GM10248 (cell line): ENCODE data around the gene CACNA1C.

Experiments used
- CTCF ChIA-PET: fragments of 300-600 bp; sonication (Branson Sonifier 250); formaldehyde crosslinking; extraction: SDS; loops from one replicate; lab custom pipeline; 2021; ENCODE audit warnings: antibody characterized with exemption; lab: Yijun Ruan, JAX
- POLR2A ChIA-PET: fragments of 350-650 bp; sonication (Branson Sonifier 250); formaldehyde crosslinking; extraction: SDS; loops from one replicate; lab custom pipeline; 2020; ENCODE audit warnings: antibody characterized with exemption; lab: Yijun Ruan, JAX
- DNase-seq: peaks from one replicate; pipeline ENCODE4 v3.0.0; 2012; ENCODE audit errors: extremely low spot score
- CTCF ChIP-seq: IDR thresholded peaks from 2 replicates; pipeline ENCODE4 v1.5.1; 2012; ENCODE audit warnings: mild to moderate bottlenecking, low read depth; ENCODE audit errors: extremely low read depth, missing control alignments, control extremely low read depth

Gene CACNA1C

GRCh38 chr12:2320841-2321240 lies 268.1 kb downstream of the CACNA1C start:
- no peak for DNase-seq
- TF ChIP-seq CTCF, result no peak
- CTCF ChIA-PET, result interaction anchor here (0.9 to 1.4 kb wide), 2 partner anchors 12 to 262 kb away, joined by 4 to 6 read pairs; no protein-coding TSS in a partner anchor
- POLR2A ChIA-PET, result no interaction called here

DNA sequence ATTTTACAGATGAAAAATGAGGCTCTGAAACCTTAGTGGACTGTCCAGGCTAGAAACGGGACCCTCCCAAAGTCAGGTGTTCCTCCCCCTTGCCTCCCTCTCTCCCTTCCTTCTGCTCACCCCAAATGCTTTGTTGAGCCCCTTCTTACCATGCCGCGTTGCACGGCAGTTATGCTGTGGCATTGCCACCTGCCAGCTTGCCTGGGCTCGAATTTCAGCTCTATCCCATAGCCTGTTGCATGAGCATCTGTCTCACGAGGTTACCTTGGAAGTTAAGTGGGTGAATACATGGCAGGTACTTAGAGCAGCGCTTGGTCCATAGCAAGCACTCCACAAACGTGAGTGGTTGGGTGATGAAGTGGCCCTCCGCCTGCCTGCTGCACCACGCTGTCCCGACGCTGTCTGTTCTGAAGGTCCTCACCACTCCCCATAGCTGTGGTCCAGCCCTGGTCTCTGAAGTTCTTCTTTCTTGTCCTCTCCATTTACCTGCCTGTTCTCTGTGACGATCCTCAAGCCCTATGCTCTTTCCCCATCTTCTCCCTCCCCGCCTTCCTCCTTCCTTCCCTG lies 269.9 kb downstream of the CACNA1C start:
- TF ChIP-seq CTCF, result no peak
- POLR2A ChIA-PET, result no interaction called here
- CTCF ChIA-PET, result interaction anchor here (1.0 to 1.5 kb wide), 2 partner anchors 8 to 22 kb away, joined by 3 to 4 read pairs; no protein-coding TSS in a partner anchor
- DNase-seq, result no peak

GRCh38 chr12:2323532-2324255 lies 270.9 kb downstream of the CACNA1C start:
- POLR2A ChIA-PET, result interaction anchor here (0.5 kb wide), 1 partner anchor 287 kb away, joined by 4 read pairs; no protein-coding TSS in a partner anchor

DNA sequence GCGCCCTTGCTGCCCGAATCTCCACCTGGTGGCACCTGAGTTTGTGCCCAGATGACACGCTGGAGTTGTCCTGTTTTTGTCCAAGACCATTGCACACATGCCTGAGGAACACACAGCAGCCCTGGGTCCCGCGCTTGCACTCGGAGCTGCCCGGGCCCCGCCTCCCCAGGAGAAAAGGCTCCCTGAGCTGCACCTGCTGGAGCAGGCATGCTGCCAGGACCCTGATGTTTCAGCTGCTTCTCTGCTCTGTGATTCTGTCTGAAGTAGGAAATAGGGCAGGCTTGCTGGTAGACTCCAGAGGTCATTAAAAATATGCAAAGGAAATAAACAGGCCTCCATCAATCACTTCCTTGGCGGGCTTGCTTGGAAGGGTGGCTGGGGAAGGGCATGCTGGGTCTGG lies 271.6 kb downstream of the CACNA1C start:
- no peak for TF ChIP-seq CTCF
- DNase-seq, result no peak
- CTCF ChIA-PET, result interaction anchor here (0.9 to 1.6 kb wide), 2 partner anchors 10 to 47 kb away, joined by 3 to 4 read pairs; no protein-coding TSS in a partner anchor
- POLR2A ChIA-PET, result no interaction called here

More at GRCh38 chr12:2323532-2324255, 270.9 kb downstream of the CACNA1C start:
- no peak for DNase-seq
- no peak for TF ChIP-seq CTCF
- CTCF ChIA-PET, result interaction anchor here (1.5 kb wide), 1 partner anchor 21 kb away, joined by 4 read pairs; no protein-coding TSS in a partner anchor

DNA sequence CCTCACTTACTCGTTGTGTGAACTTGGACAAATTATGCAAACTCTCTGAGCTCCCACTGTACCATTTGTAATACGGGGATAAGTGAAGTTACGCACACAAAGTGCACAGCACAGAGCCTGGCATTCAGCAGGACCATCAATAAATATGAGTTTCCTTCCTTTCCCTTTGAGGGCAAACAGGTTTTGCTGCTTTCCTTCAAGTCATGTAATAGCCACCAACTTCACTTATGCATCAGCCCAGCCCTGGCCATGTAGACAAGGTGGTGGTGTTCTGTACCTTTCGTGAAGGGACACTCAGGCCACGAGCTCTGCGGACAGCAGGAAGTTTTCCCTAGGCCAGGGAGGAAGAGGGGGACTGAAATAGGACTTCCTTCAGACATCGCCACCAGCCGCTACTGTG lies 272.7 kb downstream of the CACNA1C start:
- TF ChIP-seq CTCF, result no peak
- ChIA-PET POLR2A (no interaction called here), CTCF (interaction anchor here (0.9 to 1.6 kb wide), 2 partner anchors 12 to 49 kb away, joined by 3 to 4 read pairs; no protein-coding TSS in a partner anchor)
- no peak for DNase-seq

GRCh38 chr12:2326470-2326869 lies 273.7 kb downstream of the CACNA1C start:
- TF ChIP-seq CTCF, result no peak
- POLR2A ChIA-PET, result no interaction called here
- DNase-seq, result no peak
- CTCF ChIA-PET, result interaction anchor here (0.9 kb wide), 1 partner anchor 13 kb away, joined by 3 read pairs; no protein-coding TSS in a partner anchor
